Neural progenitor cell (in vitro differentiated cells): Measurements from ENCODE around the gene PRR33. TPM values are rescaled to one million over a fixed set of nuclear protein-coding genes. Genes with fewer than 3 reads are reported as not detected.

ENCODE experiments used
- DNase-seq: peaks from one replicate; pipeline ENCODE4 v3.0.0-alpha.2; 2016; ENCODE audit warnings: low spot score
- H2AFZ ChIP-seq: fragments of 200-600 bp; sonication (generic); replicated peaks from 2 replicates; pipeline ENCODE4 v1.6.1; 2016; ENCODE audit warnings: antibody characterized with exemption
- H3F3A ChIP-seq: fragments of 200-600 bp; sonication (generic); 2 replicates; pipeline ENCODE4 v1.6.1; 2016; ENCODE audit warnings: antibody characterized with exemption, low read depth
- H3K27ac ChIP-seq: fragments of 200-600 bp; sonication (generic); 2 replicates; pipeline ENCODE4 v1.5.1; 2016; ENCODE audit warnings: mild to moderate bottlenecking
- H3K27me3 ChIP-seq: fragments of 200-600 bp; sonication (generic); 2 replicates; pipeline ENCODE4 v1.6.1; 2016; ENCODE audit warnings: mild to moderate bottlenecking, moderate library complexity
- H3K36me3 ChIP-seq: fragments of 200-600 bp; sonication (generic); 2 replicates; pipeline ENCODE4 v1.5.1; 2016
- H3K4me1 ChIP-seq: fragments of 200-600 bp; sonication (generic); 2 replicates; pipeline ENCODE4 v1.6.1; 2016; ENCODE audit warnings: mixed run types
- H3K4me2 ChIP-seq: fragments of 200-600 bp; sonication (generic); 2 replicates; pipeline ENCODE4 v1.6.1; 2016
- H3K4me3 ChIP-seq: fragments of 200-600 bp; sonication (generic); 2 replicates; pipeline ENCODE4 v1.5.1; 2016
- H3K79me2 ChIP-seq: fragments of 200-600 bp; sonication (generic); 2 replicates; pipeline ENCODE4 v1.6.1; 2016; ENCODE audit warnings: low read depth
- H3K9ac ChIP-seq: fragments of 200-600 bp; sonication (generic); 2 replicates; pipeline ENCODE4 v1.6.1; 2016
- H3K9me3 ChIP-seq: fragments of 200-600 bp; sonication (generic); 2 replicates; pipeline ENCODE4 v1.5.1; 2016; ENCODE audit warnings: low read depth
- H4K20me1 ChIP-seq: fragments of 200-600 bp; sonication (generic); 2 replicates; pipeline ENCODE4 v1.6.1; 2016; ENCODE audit warnings: low read depth
- H3K27ac Mint-ChIP-seq: 3 replicates; pipeline ENCODE4 v1.8.0; 2021; ENCODE audit warnings: mixed read lengths
- H3K27me3 Mint-ChIP-seq: 2 replicates; pipeline ENCODE4 v1.8.0; 2022; ENCODE audit warnings: low read depth, mild to moderate bottlenecking, inconsistent platforms, moderate library complexity, mixed read lengths; ENCODE audit not compliant: insufficient read depth
- H3K36me3 Mint-ChIP-seq: 3 replicates; pipeline ENCODE4 v1.8.0; 2021; ENCODE audit warnings: mixed read lengths
- H3K4me1 Mint-ChIP-seq: 3 replicates; pipeline ENCODE4 v1.8.0; 2021; ENCODE audit warnings: mixed read lengths
- H3K4me3 Mint-ChIP-seq: 3 replicates; pipeline ENCODE4 v1.8.0; 2021; ENCODE audit warnings: mild to moderate bottlenecking, moderate library complexity, mixed read lengths
- H3K9me3 Mint-ChIP-seq: 3 replicates; pipeline ENCODE4 v1.8.0; 2020; ENCODE audit warnings: mixed read lengths
- CTCF ChIP-seq: fragments of 200-600 bp; sonication (generic); IDR thresholded peaks from 2 replicates; pipeline ENCODE4 v1.5.1; 2017; ENCODE audit warnings: antibody characterized with exemption, mild to moderate bottlenecking
- EZH2 ChIP-seq: fragments of 200-600 bp; sonication (generic); IDR thresholded peaks from 2 replicates; pipeline ENCODE4 v1.6.1; 2017; ENCODE audit warnings: antibody characterized with exemption, mild to moderate bottlenecking, moderate library complexity
- EZH2phosphoT487 ChIP-seq: fragments of 200-600 bp; sonication (generic); IDR thresholded peaks from 2 replicates; pipeline ENCODE4 v1.6.1; 2017; ENCODE audit warnings: antibody characterized with exemption
- total RNA-seq: library from RNA; depleted of rRNA; stranded (reverse); fragments of >200 nt; gene quantifications from 2 replicates; pipeline ENCODE4 v1.2.3, GENCODE V29; 2015; ENCODE audit warnings: low replicate concordance

PRR33 gene
- total RNA-seq, 1 donor from 2014 or later, result not detected

GRCh38 chr11:1870326-1870696 lies 21.4 kb downstream of the PRR33 start:
- Mint-ChIP-seq H3K27me3 (peaks cover 13% of the 10 kb centered on the region), H3K9me3 (no peaks in the 10 kb centered on the region), H3K4me1 (peaks cover 36% of the 10 kb centered on the region), H3K36me3 (no peaks in the 10 kb centered on the region), H3K27ac (peak overlapping the region; percentile 66), H3K4me3 (no peak overlapping the region)
- Histone ChIP-seq H3K9ac (no peak overlapping the region), H3K9me3 (no peaks in the 10 kb centered on the region), H2AFZ (no peak overlapping the region), H3F3A (no peaks in the 10 kb centered on the region), H4K20me1 (no peaks in the 10 kb centered on the region), H3K27ac (no peak overlapping the region), H3K79me2 (no peaks in the 10 kb centered on the region), H3K4me3 (no peak overlapping the region), H3K27me3 (peaks cover 16% of the 10 kb centered on the region), H3K36me3 (no peaks in the 10 kb centered on the region), H3K4me1 (no peaks in the 10 kb centered on the region), H3K4me2 (no peak overlapping the region)
- no peak for TF ChIP-seq EZH2
- no peak for TF ChIP-seq CTCF
- TF ChIP-seq EZH2phosphoT487, result no peak
- DNase-seq, result no peak

GRCh38 chr11:1869427-1870325 lies 22.0 kb downstream of the PRR33 start:
- no peaks in the 10 kb centered on the region for H3K9me3 Mint-ChIP-seq
- H3K27ac ChIP-seq, result no peak overlapping the region
- H3K27me3 Mint-ChIP-seq, result peaks cover 12% of the 10 kb centered on the region
- peaks cover 4% of the 10 kb centered on the region for H3K4me1 ChIP-seq
- H2AFZ ChIP-seq, result no peak overlapping the region
- no peaks in the 10 kb centered on the region for H3K9me3 ChIP-seq
- H3K9ac ChIP-seq, result no peak overlapping the region
- no peak overlapping the region for H3K4me2 ChIP-seq
- H3K4me3 Mint-ChIP-seq, result no peak overlapping the region
- H3K36me3 Mint-ChIP-seq, result no peaks in the 10 kb centered on the region
- H3K27me3 ChIP-seq, result peaks cover 16% of the 10 kb centered on the region
- H3K4me3 ChIP-seq, result no peak overlapping the region
- peak; percentile 30 for DNase-seq
- no peaks in the 10 kb centered on the region for H4K20me1 ChIP-seq
- H3K27ac Mint-ChIP-seq, result peak overlapping the region; percentile 93
- H3F3A ChIP-seq, result no peaks in the 10 kb centered on the region
- peak; percentile 37 for TF ChIP-seq CTCF
- no peak for TF ChIP-seq EZH2
- H3K36me3 ChIP-seq, result no peaks in the 10 kb centered on the region
- H3K79me2 ChIP-seq, result no peaks in the 10 kb centered on the region
- peaks cover 38% of the 10 kb centered on the region for H3K4me1 Mint-ChIP-seq

GRCh38 chr11:1868636-1869291 lies 22.9 kb downstream of the PRR33 start:
- no peak overlapping the region for H2AFZ ChIP-seq
- H3K9me3 Mint-ChIP-seq, result no peaks in the 10 kb centered on the region
- H3K27ac Mint-ChIP-seq, result peak overlapping the region; percentile 93
- no peaks in the 10 kb centered on the region for H3K9me3 ChIP-seq
- H3K4me1 ChIP-seq, result peaks cover 13% of the 10 kb centered on the region
- no peak overlapping the region for H3K4me2 ChIP-seq
- no peak overlapping the region for H3K4me3 ChIP-seq
- peaks cover 16% of the 10 kb centered on the region for H3K27me3 ChIP-seq
- no peak overlapping the region for H3K4me3 Mint-ChIP-seq
- peaks cover 47% of the 10 kb centered on the region for H3K4me1 Mint-ChIP-seq
- no peaks in the 10 kb centered on the region for H3K79me2 ChIP-seq
- no peak for DNase-seq
- H3K9ac ChIP-seq, result no peak overlapping the region
- no peak overlapping the region for H3K27ac ChIP-seq
- no peaks in the 10 kb centered on the region for H3F3A ChIP-seq
- peaks cover 14% of the 10 kb centered on the region for H3K27me3 Mint-ChIP-seq
- H3K36me3 ChIP-seq, result no peaks in the 10 kb centered on the region
- H3K36me3 Mint-ChIP-seq, result no peaks in the 10 kb centered on the region
- TF ChIP-seq CTCF (no peak), EZH2phosphoT487 (no peak), EZH2 (no peak)
- H4K20me1 ChIP-seq, result no peaks in the 10 kb centered on the region
